D721Med (cell line): ENCODE results near the gene KIAA1958.

Experiments
- DNase-seq: peaks from one replicate; pipeline ENCODE4 v3.0.0; 2011; ENCODE audit warnings: low spot score; ENCODE audit not compliant: insufficient read length
- FAIRE-seq: peaks from 2 replicates; lab custom pipeline; 2011; peaks lifted over from hg19 to GRCh38; lab: Jason Lieb, UNC
- TF ChIP-seq, protein P1 (sequence below): IDR thresholded peaks from 2 replicates; pipeline ENCODE4 v1.5.1; 2012; ENCODE audit warnings: mild to moderate bottlenecking, control low read depth; ENCODE audit not compliant: insufficient read depth; ENCODE audit errors: missing control alignments

KIAA1958 gene

DNA sequence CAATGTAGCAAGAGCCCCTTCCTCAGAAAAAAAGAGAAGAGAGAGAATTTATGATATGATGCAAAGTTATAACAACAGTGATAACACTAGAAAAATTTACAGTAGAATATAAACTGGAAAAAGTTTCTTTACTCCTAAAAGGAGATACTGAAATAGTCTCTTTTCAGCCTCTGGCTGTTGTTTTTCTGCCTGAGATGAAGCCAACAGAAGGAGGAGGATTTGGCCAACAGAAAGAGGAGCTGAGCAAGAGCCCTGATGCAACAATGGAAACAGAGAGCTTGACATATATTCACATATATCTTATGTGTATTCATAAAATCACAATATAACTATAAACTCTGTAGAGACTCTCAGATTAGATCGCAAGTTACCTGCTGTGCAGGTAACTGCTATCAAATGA, 122.2 kb downstream of the KIAA1958 start:
- TF ChIP-seq, protein P1, sequence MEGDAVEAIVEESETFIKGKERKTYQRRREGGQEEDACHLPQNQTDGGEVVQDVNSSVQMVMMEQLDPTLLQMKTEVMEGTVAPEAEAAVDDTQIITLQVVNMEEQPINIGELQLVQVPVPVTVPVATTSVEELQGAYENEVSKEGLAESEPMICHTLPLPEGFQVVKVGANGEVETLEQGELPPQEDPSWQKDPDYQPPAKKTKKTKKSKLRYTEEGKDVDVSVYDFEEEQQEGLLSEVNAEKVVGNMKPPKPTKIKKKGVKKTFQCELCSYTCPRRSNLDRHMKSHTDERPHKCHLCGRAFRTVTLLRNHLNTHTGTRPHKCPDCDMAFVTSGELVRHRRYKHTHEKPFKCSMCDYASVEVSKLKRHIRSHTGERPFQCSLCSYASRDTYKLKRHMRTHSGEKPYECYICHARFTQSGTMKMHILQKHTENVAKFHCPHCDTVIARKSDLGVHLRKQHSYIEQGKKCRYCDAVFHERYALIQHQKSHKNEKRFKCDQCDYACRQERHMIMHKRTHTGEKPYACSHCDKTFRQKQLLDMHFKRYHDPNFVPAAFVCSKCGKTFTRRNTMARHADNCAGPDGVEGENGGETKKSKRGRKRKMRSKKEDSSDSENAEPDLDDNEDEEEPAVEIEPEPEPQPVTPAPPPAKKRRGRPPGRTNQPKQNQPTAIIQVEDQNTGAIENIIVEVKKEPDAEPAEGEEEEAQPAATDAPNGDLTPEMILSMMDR = no peak
- DNase-seq = no peak
- no peak for FAIRE-seq

DNA sequence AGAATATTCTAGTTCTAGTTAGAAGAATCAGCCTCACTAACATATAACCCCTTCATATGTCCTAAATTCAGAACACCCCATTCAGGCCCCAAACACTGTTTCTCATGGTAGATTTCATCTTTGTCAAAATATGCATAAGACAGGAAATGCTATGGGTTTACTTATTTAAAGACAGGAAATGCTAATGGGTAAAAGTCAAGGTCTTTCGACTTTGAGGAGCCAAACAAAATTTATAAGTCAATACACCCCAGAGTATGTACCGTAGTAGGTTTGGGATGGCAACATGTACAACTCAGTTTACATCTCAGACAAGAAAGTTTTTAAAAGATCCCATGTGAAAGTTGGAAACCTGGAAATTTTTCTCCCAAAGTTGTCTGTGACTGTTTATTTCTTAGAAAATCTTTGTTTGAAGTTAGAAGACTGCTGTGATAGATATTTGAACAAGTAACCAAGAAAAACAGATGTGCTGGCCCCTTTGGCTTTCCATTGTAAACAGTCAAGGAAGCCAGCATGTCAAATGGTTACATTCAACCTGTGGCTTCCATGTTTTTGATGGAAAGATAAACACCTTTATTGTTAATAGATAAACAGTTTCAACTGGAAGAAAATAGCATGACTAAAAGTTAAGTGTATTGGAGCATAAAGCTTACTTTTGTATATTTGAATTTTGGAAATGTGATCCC, 129.1 kb downstream of the KIAA1958 start:
- no peak for FAIRE-seq
- TF ChIP-seq, protein P1 = no peak
- DNase-seq = no peak

DNA sequence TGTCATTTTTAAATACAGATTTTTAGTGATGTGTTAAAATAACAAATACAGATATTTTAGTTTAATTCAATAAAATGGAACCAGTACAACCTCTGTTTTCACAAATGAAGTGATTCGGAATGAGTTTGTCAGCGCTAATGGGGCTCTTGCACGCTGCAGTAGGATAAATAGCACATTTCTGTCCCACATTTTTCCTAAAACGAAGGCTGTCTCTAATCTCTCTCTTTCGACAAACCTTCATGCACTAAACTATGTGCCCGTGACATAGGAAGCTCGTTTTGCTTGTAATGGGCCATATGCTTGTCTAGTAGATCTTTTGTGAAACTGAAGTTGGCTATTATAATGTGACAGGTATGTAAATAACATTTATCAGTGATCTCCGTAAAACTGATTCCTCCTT, 130.7 kb downstream of the KIAA1958 start:
- TF ChIP-seq, protein P1 = no peak
- DNase-seq (no peak), FAIRE-seq (no peak)

DNA sequence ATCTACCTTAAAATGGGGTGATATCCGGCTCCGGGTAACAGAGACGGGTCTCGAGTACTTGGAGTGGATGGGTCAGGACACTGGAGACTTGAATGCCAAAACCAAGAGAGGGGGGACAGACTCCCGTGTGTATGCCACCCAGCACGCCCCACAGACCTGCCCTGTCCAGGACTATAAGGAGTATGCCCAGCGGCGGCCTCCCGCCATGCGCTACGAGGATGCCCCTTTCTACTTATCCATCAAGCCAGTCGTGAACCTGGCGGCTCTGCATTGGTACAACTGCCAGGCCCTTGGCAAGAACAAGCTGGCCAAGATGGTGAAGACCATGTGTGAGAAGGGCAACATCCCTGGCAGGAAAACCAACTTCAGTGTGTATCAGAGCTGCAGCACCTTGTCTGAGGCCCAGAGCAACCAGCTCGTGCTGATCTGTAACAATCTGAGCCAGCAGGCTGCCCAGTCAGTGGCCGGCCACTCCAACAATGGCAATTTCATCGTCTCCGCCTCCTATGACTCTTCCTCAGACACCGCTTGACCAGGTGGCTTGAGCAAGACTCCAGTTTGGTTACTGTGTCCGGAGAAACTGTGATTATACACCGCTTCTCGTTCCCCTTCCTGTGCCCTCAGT, 131.9 kb downstream of the KIAA1958 start:
- no peak for FAIRE-seq
- no peak for DNase-seq

DNA sequence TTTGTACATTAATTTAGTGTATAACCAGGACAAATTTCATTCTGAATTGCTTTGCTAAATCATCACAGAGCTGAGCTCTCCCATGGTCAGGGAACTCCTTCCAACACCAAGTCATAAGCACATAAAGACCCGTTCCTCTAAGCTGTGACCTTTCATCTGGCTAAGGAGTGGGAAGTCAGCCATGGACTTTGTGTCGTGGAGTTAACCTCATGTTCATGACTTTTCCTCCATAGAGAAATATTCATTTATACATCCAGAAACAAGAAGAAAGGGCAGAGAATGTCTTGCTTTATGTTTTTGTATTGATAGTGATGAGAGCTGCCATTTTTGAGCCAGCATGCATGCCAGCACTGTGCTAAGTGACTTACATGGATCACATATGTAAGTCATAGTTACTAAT, 133.8 kb downstream of the KIAA1958 start:
- TF ChIP-seq, protein P1 = no peak
- DNase-seq (no peak), FAIRE-seq (no peak)

More for the DNA sequence above, 131.9 kb downstream of the KIAA1958 start:
- TF ChIP-seq, protein P1 = no peak

DNA sequence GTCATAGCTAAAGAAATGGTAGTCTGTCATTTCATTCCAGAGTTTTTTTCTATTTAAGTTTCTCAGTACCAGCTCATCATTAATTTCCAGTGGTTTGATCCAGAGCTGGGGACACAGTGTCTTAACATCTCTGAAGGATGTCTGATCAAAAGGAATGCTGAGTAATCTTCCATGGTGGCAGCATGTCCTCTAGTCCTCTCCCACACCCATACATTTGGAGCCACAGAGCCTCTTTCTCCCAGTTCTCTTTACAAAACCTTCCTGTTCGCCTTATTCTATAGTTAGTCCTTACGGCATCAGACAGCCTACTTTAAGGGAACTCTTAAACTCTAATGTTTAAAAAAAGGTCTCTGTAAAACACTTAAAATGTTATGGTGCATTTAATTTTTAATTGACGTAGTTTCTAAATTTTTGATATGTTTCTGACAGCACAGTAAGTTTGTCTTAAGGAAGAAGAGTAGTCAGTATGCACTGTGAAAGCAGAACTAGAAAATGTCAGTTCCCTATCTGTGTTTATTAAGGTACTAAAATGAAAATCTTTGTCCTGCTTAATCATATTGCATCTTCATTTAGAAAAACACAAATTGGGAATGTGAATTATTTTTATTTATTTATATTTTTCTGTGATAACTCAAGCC, 134.5 kb downstream of the KIAA1958 start:
- DNase-seq (no peak), FAIRE-seq (no peak)
- TF ChIP-seq, protein P1 = no peak
